A172 (cell line): ENCODE measurements around the gene PRKCG. TPM values are rescaled to one million over a fixed set of nuclear protein-coding genes. Genes with fewer than 3 reads are reported as not detected.
"Not testable (repeated sequence)": the region's sequence is repeated elsewhere in the genome, so short reads cannot be mapped to it uniquely, and the experiment has no call there.

ENCODE experiments used
- DNase-seq: peaks from one replicate; pipeline ENCODE4 v3.0.0-alpha.2; 2015; ENCODE audit warnings: low spot score
- total RNA-seq: library from RNA; depleted of rRNA; stranded (reverse); fragments of >200 nt; shearing (Covaris generic); gene quantifications from 2 replicates; pipeline ENCODE4 v1.2.3, GENCODE V29; 2014; rRNA removed

The PRKCG gene
- total RNA-seq, 1 experiment from 2014 or later = not detected

DNA sequence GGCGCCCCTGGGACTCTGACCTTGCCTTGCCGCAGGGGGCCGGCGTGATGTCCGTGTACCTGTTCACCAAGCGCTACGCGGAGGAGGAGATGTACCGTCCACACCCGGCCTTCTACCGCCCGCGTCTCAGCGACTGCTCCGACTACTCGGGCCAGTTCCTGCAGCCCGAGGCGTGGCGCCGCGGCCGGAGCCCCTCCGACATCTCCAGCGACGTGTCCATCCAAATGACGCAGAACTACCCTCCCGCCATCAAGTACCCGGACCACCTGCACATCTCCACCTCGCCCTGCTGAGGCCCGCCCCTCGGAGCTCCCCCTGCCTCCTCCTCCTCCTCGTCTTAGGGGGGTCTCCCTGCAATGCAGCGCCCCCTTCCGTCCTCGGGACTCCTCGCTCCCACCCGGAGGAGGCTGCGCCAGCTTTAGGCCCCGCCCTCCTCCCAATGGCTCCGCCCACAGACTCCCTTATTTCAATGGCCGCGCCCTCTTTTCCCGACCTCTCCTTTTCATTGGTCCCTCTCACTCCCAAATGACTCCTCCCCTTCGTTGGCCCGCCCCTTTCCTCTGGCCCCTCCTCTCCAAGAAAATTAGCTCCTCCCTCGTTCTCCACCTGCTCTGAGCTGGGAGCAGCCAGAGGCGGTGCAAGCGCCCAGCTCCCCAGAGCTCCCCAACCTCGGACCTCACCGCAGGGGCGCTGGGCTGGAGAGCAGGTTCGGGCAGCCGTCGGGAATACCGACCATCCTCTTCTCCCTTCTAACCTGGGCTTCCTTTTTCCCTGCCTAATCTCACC, 60.2 kb downstream of the PRKCG start:
- DNase-seq = no peak

DNA sequence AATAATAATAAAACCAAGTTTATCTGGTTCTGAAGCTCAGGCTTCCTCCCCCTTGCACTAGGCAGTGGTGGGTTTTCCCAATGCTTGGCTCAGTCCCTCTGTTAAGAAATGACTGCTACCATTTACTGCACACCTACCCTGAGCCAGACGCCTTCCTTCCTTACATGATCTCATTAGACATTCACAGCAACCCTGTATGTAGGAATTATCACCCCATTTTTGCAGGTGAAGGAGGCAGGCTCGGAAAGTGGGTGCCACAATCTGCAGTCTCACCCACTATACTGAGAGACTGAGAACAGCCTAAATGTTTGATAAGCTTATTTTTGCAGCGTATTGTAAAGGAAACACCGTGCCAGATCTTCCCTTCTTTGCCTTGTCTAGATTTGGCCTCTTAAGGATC, 62.4 kb downstream of the PRKCG start:
- no peak for DNase-seq

DNA sequence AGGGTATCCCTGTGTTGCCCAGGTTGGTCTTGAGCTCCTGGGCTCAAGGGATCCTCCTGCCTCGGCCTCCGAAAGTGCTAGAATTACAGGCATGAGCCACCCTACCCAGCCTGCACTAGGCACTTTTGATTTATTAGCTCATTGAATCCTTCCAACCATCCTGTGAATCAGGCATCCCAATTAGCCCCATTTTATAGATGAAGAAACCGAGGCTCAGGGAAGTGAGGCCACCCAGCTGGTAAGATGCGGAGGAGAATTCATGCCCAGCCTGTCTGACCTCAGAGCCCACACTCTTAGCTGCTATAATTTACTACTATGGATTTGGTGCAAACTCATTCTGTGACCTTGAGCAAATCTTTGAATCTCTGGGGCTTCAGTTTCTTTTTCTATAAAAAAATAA, 62.9 kb downstream of the PRKCG start:
- no peak for DNase-seq

DNA sequence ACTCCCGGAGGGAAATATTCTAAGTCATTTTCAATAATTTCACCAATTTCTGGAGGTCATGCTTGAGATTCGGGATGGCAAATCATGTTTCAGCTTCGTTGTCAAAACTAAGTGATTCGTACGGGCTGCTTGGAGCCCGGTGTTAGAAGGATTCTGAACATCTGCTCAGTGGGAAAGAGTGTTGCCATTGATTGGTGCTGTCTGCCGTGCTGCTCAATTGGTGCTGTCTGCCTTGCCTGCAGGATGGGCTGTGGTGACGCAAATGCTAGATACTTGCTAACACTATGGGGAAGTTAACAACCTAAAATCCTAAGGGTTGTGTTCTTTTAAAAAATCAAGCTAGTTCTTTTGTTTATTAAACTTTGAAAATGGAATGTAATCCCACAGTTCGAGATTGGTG, 63.4 kb downstream of the PRKCG start:
- DNase-seq = peak; percentile 70

DNA sequence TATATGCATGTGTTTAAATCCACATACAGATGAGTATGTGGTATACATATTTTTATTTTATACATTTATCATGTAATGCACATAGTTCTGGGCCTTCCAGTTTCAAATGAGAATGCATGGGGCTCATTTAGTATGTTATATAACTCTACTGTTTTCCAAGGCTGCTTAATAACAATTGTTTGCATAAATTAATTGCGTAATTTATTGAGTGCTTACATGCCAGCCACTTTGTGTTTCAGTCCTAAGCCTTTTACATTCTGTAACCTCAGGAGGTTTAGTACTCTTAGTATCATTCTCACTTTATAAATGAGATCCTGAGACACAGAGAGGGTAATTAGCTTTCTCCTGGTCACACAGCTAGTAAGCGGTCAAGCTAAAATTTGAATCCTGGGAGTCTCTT, 64.0 kb downstream of the PRKCG start:
- no peak for DNase-seq

DNA sequence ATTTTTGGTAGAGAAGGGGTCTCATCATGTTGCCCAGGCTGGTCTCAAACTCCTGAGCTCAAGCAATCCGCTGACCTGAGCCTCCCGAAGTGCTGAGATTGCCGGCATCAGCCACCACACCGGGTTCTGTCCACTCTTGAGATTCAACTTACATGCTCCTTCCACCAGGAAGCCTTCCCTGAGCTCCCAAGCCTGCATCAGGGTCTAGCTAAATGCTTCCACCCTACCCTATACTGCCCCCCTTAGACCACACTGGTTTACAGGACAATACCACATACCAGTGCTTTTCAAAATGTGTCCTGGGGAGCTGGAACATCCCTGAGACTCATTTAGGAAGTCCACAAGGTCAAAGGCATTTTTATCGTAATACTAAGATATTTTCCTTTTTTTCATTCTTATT, 65.6 kb downstream of the PRKCG start:
- DNase-seq = peak; percentile 33

DNA sequence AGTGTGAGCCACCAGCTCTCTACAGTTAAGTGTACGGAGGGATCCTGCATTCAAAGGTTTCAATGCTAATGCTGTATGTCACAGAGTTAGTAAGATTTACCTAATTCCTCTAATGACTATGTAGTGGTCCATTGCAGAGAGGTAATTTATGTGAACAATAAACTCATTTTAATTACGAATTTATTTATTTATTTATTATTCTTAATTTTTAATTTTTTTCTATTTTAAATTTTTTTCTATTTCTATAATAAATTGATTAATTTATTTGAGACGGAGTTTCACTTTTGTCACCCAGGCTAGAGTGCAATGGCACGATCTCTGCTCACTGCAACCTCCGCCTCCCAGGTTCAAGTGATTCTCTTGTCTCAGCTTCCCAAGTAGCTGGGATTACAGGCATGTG, 66.6 kb downstream of the PRKCG start:
- not testable (repeated sequence) for DNase-seq

DNA sequence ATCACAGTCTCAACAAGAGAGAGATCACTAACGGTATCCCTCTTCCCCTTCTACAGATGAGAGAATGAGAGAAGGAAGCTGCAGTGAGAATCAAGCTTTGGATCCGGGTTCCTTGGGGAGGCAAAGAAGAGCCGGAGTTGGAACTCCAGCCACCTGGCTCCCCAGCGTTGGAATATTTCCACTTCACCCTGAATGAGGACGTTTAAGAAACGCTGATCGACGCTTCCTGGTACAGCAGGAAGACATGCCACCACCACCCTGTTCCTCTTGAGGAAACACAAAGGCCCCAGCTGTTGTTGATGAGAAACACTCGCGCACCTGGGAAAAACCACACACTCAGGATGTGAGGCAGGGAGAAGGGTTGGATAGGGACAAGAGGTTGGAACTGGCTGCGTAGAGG, 69.4 kb downstream of the PRKCG start:
- peak; percentile 28 for DNase-seq

DNA sequence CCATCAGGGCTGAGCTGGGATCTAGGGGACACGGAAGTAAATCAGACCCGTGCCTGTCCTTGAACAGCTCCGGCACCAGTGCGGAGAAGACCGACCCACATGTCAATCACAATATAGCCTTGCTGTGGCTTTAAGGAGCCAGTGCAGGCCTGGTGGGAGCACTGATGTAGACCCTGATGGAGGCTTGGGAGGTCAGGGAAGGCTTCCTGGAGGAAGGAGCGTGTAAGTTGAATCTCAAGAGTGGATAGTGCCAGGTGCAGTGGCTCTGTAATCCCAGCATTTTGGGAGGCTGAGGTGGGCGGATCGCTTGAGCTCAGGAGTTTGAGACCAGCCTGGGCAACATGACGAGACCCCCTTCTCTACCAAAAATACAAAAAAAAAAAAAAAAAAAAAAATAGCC, 70.0 kb downstream of the PRKCG start:
- DNase-seq = no peak

DNA sequence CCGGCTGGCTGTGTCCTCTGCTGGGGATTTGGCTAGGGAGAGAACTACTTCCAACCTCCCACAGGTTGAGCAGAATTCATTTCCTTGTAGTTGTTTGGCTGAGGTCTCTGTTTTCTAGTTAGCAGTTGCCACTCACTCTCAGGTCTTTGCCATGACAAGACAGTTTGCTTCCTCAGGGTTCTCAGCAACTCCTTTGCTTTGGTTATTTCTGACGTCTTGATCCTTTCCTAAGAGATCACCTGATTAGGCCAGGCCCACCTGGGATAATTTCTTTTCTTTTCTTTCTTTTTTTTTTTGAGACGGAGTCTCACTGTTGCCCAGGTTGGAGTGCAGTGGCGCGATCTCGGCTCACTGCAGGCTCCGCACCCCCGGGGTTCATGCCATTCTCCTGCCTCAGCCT, 71.4 kb downstream of the PRKCG start:
- DNase-seq = no peak

Other genes with a start within 250 kb of the PRKCG start
- not detected in 2 replicates for gene NLRP12, start 57.9 kb upstream of the PRKCG start, total RNA-seq
- gene MYADM, start 14.3 kb upstream of the PRKCG start, total RNA-seq = 34.9 and 49.7 TPM in 2 replicates
- 0.07 TPM in 1 of 2 replicates, not detected in the other for gene CACNG7, start 27.1 kb downstream of the PRKCG start, total RNA-seq
- gene CACNG8, start 80.7 kb downstream of the PRKCG start, total RNA-seq = 0.43 and 0.72 TPM in 2 replicates
- 6.3 and 7.5 TPM in 2 replicates for gene CACNG6, start 109.4 kb downstream of the PRKCG start, total RNA-seq
- gene VSTM1, start 181.7 kb downstream of the PRKCG start, total RNA-seq = not detected in 2 replicates
- not detected in 2 replicates for gene TARM1, start 199.2 kb downstream of the PRKCG start, total RNA-seq
- 0.41 TPM in 1 of 2 replicates, not detected in the other for gene OSCAR, start 218.6 kb downstream of the PRKCG start, total RNA-seq
- 79.7 and 156 TPM in 2 replicates for gene NDUFA3, start 220.7 kb downstream of the PRKCG start, total RNA-seq
- gene TFPT, start 233.5 kb downstream of the PRKCG start, total RNA-seq = 49.9 and 53.8 TPM in 2 replicates
- gene PRPF31, start 233.6 kb downstream of the PRKCG start, total RNA-seq = 135 and 162 TPM in 2 replicates